HG03039 (cell line): Measurements from ENCODE around the gene ADD2.
"Not testable (repeated sequence)": the region's sequence is repeated elsewhere in the genome, so short reads cannot be mapped to it uniquely, and the experiment has no call there.

Experiments
- ATAC-seq: cut with Tn5 transposase; IDR thresholded peaks from one replicate; pipeline ENCODE4 v1.9.1; 2021; ENCODE audit warnings: mild to moderate bottlenecking, moderate library complexity; ENCODE audit not compliant: unreplicated experiment

Gene ADD2

DNA sequence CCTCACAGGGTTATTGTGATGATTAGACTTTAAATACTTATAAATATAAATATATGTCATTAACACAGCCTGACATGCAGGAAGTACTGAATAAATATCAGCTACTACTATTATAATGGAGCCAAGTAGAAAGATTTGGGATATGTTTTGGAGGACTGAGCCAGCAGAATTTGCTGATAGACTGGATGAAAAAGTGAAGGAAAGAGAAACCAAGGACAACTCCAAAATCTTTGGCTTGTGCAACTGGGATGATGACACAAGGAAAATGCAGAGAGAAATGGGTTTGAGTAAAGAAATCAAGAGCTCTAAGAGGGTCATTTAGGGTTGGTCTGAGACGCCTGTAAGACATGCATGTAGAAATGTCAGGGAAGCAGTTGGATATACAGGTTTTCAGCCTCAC is 15.6 kb downstream of the ADD2 start:
- no peak for ATAC-seq

DNA sequence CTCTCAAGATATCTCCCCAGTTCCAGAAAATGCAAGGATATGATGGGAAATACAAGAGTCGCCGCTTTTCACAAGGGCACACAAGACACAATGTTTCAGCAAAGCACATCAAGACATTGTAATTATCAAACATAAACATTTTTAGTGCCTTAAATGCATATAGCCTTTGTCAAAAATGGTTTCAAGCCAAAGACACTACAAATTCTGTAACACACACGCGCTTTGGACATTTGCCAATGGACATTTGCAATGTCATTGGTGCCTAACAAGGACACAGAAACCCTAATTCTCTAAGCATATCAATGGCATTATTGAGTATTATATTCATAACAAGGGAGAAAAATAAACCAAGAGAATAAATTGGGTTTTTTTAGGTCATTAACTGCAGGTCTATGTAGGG is 16.1 kb downstream of the ADD2 start:
- ATAC-seq: no peak

DNA sequence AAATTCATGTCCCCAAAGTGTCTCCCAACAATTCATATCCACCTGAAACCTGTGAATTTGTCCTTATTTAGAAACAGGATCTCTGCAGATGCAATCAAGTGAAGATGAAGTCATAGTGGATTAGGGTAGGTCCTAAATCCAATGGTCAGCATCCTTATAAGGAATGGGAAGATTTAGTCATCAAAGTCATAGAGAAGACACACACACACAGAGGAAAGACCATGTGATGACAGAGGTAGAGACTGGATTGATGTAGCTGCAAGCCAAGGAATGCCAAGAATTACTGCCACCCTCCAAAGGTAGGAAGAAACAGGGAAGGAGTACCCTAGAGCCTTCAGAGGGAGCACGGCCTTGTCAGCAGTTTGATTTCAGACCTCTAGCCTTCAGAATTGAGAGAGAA is 17.7 kb downstream of the ADD2 start:
- ATAC-seq: no peak

DNA sequence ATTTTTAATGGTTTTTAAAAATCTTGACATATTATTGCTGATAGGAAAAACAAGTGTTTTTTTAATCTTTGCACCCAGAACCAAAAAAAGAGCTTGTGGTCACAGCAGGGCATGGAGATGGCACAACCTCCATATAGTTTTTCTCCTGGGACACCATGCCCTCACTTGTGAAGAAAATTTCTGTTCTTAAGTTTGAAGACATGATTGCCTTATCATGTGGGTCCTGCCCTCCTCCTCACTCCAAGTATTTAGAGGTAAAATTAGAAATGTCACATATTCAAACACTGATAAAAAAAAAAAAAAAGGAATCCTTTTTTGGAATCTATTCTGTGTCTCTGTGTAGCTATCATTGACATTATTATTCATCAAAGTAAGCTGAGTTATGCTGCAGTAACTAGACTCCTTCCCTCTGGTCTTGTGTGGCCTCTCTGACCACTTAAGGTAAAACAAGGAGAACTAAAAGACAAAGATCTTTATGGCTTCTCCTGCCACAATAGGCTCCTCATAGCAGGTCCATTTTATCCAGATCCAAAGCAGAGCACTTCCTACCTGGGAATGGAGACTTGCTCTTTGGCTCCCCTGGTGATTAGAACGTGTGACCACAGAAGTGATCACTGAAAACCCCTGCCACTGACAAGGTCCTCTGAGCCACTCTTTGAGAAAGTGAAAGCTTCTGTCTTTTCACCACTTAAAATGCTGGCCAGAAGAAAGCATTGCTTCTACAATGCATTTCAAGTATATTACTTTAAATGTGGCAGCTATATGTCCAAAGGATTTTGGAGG is 19.8 kb downstream of the ADD2 start:
- ATAC-seq: no peak

DNA sequence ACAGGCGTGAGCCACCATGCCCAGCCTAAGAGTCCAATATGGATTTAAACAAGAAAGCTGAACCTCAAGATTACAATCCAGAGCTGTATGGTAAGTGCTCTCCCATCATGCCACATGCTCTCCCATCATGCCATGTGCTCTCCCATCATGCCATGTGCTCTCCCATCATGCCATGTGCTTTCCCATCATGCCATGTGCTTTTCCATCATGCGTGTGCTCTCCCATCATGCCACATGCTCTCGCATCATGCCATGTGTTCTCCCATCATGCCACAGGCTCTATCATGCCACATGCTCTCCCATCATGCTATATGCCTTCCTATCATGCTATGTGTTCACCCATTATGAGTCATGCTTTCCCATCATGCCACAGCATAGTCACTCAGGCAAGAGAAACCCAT is 20.7 kb downstream of the ADD2 start:
- no peak for ATAC-seq

DNA sequence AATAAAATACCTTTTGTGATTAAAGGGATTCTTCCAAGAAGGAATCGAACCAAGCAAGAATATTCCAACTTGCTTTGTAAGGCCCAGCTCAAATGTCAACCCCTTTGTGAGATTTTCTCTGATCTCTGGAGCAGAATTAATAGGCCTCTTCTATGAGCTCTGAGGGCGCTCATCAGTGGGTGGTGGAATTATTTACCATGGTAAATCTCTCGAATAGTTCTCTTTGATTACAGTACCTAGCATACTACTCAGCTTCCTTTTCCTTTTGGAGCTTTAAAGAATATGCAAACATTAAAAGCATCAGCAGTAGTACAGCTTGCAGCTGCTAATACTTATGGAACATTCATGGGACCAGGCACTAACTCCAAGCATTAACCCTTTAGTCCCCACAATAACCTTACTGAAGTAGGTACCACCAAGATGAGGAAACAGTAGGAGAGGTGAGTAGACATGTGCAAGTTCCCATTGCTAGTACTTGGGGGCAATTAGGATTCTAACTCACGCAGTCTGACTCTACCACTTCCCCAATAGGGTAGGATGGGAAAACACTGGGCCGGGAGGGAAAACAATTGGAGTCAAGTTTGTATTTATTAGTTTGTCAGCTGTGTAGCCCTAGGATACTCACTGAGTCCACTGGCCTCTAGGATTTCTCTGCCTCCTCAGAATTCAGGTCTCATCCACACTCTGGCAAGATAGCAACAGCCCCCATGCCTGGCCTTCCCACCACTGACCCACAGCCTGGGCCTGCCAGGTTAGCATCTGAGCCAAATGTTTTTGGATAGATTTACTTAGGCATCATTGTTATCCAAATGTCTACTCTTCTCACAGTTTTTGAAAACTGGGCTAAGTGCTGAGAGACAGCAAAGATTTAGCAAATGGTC is 21.7 kb downstream of the ADD2 start:
- ATAC-seq: no peak

DNA sequence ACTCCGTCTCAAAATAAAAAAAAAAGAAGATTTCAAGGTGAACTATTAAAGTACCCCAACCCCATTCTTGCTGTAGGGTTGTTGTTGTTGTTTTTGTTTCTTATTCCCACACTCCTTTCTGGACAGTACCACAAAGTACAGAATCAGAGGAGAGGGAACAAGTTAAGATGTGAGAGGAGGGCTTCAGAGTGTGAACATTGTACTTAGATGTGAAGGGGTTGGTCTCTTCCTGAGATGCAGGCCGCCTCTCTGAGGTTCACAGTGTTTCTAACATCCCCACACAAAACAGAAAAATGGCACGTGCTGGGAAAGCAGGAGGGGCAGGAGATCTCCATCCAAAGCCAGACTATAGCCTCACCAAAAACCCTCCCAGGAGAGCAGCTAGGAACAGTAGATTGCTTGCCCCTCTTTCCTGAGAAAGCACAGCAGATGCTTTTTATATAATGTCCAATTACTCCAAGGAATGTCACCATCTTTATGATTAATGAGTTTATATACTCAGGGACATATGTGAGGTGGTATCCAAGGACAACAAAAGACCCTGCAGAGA is 22.6 kb downstream of the ADD2 start:
- ATAC-seq: no peak

DNA sequence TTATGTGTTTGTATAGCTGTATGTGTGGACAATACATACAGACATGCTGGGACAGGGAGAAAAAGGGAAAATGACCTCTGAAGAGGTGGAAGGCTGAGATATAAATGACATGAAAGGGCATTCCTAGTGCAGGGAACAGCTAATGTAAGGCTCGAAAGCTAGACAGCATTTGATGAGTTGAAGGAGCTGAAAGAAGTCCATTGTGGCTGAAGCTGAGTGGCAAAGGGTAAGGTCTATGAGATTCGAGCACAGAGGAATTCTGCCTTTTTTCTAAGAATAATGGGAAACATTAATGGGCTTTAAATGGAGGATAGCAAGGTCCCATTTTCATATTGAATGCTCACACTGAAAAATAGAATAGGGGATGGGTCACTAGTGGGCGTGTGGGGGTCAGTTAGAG is 23.6 kb downstream of the ADD2 start:
- ATAC-seq: no peak

DNA sequence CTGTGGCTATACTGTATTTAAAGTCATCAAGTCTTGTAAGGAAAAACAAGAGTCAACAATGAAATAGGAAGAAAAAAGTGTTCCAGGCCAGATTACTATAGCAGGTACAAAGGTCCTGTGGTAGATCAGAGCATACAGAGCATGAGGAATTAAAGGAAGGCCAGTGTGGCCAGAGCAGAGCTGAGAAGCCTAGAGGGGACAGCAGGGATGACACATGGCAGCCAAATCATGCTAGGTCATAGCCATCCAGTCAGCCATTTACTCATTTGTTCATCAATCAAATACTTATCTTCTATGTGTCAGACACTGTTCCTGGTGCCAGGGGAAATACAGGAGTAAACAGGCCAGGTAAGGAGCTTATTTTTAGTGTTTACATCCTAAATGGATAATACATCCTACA is 24.3 kb downstream of the ADD2 start:
- ATAC-seq: no peak

DNA sequence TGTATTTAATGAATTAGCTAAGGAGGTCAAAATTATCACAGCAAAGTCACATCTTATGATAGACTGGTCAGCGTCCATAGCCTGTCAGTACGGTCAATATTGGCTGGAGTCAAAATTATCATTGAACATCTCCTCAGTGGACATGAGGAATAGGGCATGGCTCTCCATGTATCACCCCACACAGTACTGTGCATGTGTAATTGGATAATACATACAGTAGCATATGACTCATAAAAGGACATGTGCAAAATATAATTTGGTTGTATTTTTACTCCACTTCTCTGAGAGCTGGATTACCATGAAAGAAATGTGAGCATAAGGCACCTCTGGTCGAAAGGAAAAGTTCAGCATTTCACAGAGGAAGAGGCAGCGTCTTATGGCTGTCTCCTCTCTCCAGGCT is 24.9 kb downstream of the ADD2 start:
- no peak for ATAC-seq

DNA sequence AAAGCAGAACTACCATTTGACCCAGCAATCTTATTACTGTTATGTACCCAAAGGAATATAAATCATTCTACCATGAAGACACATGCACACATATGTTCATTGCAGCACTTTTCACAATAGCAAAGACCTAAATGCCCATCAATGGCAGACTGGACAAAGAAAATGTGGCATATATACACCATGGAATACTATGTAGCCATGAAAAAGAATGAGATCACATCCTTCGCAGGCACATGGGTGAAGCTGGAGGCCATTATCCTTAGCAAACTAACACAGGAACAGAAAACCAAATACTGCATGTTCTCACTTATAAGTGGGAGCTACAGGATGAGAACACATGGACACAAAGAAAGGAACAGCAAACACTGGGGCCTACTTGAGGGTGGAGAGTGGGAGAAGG is 28.5 kb downstream of the ADD2 start:
- not testable (repeated sequence) for ATAC-seq

DNA sequence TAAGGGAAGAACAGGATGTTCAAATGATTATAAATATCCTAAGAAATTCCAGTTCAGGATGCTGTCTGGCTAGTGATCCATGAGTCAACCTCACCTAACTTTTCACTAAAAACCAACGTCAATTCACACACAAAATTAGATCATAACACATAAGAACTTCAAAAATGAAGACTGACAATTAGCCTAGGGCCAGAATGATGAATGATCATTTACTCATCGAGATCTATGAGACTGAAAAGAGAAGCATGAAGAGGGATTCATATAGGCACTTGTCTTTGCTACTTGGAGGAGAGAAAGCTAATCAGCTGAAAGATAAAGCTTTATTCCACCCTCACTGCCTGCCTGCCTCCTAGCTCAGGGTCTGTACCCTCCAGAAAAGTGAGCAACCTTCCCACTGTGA is 29.8 kb downstream of the ADD2 start:
- ATAC-seq: no peak

DNA sequence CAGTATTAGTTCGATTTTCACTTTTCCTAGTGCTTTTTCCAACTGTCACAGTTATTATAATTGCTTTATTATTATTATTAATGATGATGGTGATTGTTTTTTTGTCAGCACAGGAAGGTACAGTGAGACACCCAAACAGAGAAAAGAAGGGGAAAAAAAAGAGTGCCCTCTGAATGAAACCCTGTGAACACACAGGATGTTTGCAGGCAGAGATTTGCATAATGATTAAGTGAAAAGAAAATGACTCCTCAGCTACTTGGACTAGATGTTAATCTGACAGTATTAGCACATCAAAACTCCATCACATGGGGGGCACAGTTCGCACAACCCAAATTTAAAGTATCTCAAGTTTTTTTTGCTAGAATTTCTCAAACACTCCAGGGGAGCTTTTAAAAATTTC is 32.9 kb downstream of the ADD2 start:
- no peak for ATAC-seq

DNA sequence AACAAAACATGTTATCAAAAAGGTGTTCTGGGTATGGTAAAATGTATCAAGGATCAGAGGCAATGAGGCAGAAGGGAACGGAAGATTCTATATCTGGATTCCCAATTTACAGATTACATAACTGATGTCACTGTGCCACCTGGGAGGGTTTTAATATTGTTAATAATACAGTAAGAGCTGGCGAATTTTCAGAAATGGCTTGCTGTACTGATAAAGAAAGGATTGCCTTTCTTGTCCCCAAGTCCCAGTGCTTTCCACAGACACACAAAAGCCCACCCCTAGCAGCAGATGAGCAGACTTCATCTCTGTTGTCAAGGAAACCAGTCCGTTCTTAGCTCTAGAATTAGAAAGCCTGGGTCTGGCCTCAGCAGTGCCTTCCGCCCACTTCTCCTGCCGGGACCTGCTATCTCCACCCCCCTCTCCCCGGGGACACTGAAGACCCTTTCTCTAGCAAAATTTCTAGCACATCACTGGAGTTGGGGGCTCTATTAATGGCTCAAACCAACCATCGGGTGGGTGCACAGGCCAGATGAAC is 34.3 kb downstream of the ADD2 start:
- ATAC-seq: no peak

DNA sequence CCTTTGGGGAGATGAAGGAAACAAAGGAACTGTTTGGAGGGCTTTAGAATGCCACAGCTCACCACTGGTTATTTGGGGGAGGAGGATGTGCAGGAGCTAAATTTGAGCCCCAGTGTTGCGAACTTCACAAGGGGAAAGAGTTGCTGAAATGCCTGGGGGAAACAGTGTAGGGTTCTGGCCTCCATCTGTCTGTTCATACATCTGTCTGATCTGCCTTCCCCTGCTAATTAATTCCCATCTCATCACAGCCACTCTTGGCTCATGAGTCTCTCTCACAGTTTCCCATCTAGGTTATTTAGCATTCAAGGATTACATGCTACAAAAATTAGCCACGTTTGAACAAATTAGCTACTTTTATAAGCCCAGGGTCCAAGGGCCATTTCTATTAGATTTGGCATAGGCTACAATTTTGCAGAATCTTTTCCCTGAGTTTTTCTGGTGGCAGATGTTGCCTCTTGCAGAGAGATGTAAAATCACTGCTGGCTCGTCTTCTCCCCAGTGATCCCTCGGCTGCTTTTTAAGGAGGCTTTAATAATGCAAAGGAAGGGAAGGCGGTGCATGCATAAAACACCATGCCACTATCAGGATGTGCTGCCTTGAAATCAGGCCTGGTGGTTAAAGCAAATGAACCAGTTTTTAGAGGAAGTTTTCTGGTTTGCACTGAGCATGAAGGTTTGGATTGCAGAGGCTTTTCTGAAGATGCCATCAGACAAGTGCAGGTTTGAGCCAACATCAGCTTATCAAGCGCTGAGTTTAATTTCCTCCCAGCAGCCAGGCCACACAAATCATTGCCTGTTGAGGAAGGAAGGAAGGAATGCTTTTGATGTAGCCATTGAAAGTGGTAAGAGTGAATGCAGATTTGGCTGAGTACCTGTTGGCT is 35.0 kb downstream of the ADD2 start:
- ATAC-seq: no peak

DNA sequence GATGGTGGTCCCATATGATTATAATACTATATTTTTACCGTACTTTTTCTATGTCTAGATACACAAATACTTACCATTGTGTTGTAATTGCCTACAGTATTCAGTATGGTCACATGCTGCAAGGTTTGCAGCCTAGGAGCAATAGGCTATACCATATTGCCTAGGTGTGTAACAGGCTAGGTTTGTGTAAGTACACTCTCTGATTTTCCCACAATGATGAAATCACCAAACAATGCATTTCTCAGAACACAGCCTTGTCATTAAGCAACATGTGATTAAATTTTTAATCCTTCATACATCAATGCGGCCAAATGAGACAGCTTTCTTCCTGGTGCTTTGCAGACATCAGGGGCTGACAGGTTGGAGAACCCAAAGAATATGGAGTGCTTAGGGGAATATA is 37.3 kb downstream of the ADD2 start:
- no peak for ATAC-seq

DNA sequence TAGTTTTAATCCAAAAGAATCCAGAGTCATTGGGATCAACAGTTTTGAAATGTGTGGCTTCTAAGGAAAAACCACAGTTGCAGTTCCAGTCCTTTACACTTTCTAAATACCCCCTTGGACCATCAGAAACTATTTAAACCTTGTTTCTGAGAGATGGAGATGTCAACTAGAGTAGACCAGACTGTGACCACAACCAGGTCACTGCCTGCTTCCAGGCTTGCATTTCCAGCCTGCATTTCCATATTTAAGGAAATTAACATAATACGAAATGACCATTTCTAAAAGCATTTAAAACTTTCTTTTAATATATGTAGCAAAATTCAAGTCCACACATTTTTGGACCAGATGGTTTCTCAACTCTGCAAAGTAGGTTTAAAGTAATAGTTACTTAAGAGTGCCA is 38.4 kb downstream of the ADD2 start:
- ATAC-seq: no peak

DNA sequence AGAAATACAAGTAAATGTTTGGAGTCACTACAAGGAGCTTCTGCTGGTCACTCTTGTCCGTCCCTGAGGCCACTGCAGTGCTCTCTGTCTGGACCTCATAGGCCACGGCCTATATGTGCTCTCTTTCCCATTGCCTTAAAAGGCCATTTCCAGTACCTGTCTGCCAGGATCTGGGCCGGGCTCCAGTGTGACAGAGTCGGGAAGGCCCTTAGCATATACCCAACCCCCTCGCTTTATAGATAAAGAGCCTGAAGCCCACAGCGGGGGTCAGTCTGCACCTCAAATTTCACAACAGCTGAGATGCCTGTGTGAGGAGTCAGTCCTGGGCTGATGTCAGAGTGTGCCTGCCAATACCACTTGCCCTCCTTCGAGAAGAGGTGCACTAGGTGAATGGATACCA is 39.9 kb downstream of the ADD2 start:
- no peak for ATAC-seq

DNA sequence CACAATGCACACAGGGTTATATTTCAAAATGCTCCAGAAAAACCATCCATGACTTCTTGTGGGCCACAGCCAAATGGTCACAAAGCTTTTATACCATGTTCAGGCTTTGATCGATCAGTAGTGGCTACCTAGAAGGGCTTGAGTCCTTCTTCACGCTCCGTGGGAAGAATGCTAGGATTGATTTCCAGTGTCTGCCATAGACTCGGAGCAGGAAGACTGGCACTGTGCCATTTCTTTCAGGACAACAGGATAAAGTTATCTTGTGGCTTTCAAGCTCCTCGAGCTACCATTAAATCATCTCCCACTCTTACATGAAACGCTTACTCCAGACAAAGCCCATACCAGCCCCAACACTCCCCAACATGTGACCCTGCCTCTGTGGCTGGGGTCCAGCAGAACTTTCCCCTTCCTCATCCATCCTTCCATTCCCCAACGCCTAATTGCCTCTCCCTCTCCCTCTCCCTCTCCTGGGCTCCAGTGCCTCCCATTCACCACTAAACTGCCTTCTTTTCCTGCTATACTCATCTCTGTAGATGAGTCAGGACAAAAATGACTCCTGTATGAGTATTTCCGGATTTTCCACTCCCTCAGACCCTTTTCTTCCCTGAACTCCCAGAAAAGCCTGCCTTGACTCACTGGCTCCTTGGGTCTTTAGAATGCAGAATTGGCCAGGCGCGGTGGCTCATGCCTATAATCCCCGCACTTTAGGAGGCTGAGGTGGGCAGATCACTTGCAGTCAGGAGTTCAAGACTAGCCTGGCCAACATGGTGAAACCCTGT is 40.9 kb downstream of the ADD2 start:
- no peak for ATAC-seq

DNA sequence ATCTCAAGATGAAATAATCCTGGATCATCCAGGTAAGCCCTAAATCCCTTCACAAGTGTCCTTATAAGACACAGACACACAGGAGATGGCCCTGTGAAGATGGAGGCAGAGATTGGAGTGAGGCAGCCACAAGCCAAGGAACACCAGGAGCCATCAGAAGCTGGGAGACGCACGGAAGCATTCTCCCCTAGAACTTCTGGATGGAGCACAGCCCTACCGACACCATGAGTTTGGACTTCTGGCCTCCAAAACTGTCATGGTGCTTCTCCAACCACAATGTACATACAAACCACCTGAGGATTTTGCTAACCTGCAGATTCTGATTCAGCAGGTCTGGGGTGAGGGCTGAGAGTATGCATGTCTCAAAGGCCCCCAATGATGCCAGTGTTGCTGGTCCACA is 42.5 kb downstream of the ADD2 start:
- no peak for ATAC-seq
